ENCODE results near the gene PLSCR1. TPM values are rescaled to one million over a fixed set of nuclear protein-coding genes. Genes with fewer than 3 reads are reported as not detected.

Gene PLSCR1
- total RNA-seq, 4 donors from 2014 or later, result 16.6 to 42.0 (median 23.9) TPM

DNA sequence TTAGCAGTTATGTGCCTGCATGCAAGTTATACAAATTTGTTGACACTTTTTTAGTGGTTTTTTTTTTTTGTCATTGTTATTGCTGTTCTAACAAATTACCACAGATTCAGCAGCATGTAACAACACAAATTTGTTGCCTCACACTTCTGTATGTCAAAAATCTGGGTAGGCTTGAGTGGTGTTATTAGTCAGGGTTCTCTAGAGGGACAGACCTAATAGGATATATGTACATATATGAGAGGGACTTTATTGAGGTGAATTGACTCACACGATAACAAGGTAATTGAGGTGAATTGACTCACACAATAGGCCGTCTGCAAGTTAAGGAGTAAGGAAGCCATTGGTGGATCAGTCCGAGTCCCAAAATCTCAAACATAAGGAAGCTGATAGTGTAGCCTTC lies 15.0 kb upstream of the PLSCR1 start:
- Histone ChIP-seq H3K9me3 (no peaks in the 10 kb centered on the region), H3K36me3 (no peaks in the 10 kb centered on the region), H3K4me3 (no peak overlapping the region), H3K4me1 (no peaks in the 10 kb centered on the region), H3K27me3 (no peaks in the 10 kb centered on the region), H3K27ac (no peak overlapping the region)
- no peak for DNase-seq (ENCODE audit: low spot score in 2 of 2)
- WGBS, result 97% methylated on average over 3 of the region's 3 CpGs
- TF ChIP-seq, protein P1, sequence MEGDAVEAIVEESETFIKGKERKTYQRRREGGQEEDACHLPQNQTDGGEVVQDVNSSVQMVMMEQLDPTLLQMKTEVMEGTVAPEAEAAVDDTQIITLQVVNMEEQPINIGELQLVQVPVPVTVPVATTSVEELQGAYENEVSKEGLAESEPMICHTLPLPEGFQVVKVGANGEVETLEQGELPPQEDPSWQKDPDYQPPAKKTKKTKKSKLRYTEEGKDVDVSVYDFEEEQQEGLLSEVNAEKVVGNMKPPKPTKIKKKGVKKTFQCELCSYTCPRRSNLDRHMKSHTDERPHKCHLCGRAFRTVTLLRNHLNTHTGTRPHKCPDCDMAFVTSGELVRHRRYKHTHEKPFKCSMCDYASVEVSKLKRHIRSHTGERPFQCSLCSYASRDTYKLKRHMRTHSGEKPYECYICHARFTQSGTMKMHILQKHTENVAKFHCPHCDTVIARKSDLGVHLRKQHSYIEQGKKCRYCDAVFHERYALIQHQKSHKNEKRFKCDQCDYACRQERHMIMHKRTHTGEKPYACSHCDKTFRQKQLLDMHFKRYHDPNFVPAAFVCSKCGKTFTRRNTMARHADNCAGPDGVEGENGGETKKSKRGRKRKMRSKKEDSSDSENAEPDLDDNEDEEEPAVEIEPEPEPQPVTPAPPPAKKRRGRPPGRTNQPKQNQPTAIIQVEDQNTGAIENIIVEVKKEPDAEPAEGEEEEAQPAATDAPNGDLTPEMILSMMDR (IDR thresholded peaks at IDR 0.05), result no peak
- TF ChIP-seq EP300 (IDR thresholded peaks at IDR 0.05), result no peak
- no peak for TF ChIP-seq POLR2AphosphoS5 (IDR thresholded peaks at IDR 0.05)
- TF ChIP-seq POLR2A (IDR thresholded peaks at IDR 0.05), result no peak

DNA sequence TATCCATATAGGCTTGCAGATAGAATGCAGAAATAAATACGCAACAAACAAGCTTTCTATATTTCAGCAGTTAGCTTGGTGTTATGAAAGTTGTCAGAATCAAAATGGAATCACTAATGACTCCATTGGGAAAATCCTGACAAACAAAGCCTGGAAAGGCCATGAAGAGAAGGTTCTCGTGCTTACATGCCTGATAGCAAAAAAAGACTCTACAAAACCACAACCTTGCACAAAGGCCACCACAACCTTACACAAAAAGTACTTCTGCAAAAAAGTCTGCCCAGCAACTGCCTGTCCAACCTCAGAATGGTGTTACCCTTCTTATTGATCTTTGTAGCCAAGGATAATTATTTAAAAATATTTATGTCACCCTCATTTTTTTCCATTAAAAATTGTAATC lies 14.4 kb upstream of the PLSCR1 start:
- 44% methylated on average over 2 of the region's 2 CpGs for WGBS
- Histone ChIP-seq H3K9me3 (no peaks in the 10 kb centered on the region), H3K4me1 (no peaks in the 10 kb centered on the region), H3K4me3 (no peak overlapping the region), H3K27ac (no peak overlapping the region), H3K27me3 (no peaks in the 10 kb centered on the region), H3K36me3 (no peaks in the 10 kb centered on the region)
- no peak for DNase-seq (ENCODE audit: low spot score in 2 of 2)
- no peak for TF ChIP-seq POLR2AphosphoS5 (IDR thresholded peaks at IDR 0.05)
- TF ChIP-seq POLR2A (IDR thresholded peaks at IDR 0.05), result no peak
- no peak for TF ChIP-seq EP300 (IDR thresholded peaks at IDR 0.05)
- TF ChIP-seq, protein P1 (IDR thresholded peaks at IDR 0.05), result no peak

DNA sequence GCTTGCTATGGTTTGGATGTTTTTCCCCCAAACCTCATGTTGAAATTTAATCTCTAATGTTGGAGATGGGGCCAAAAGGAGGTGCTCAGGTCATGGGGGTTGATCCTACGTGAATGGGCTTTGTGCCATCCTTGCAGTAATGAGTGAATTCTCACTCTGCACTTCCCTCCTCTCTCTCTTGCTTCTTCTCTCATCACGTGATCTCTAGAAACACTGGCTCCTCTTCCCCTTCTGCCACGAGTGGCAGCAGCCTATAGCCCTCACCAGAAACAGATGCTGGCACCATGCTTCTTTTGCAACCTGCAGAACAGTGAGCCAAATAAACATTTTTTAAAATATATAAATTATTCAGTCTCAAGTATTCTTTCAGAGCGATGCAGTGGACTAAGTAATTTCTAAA lies 13.3 kb upstream of the PLSCR1 start:
- TF ChIP-seq, protein P1 (IDR thresholded peaks at IDR 0.05), result no peak
- TF ChIP-seq EP300 (IDR thresholded peaks at IDR 0.05), result no peak
- TF ChIP-seq POLR2AphosphoS5 (IDR thresholded peaks at IDR 0.05), result no peak
- TF ChIP-seq POLR2A (IDR thresholded peaks at IDR 0.05), result no peak
- 52% methylated on average over 4 of the region's 4 CpGs for WGBS

DNA sequence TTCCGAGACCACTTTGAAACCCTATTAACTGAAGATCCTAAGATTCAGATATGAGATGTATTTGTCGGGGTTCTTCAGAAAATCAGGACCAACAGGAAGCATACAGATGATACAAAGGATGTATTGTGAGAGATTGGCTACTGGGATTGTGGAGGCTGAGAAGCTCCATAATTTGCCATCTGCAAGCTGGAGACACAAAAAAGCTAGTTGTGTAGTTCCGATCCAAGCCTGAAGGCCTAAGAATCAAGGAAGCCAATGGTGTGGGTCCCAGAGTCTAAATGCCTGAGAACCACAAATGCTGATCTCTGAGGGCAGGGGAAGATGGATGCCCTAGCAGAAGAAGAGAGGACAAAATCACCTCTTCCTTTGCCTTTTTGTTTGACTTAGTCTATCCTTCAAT lies 10.9 kb upstream of the PLSCR1 start:
- Histone ChIP-seq H3K9me3 (no peaks in the 10 kb centered on the region), H3K4me3 (no peak overlapping the region), H3K27ac (no peak overlapping the region), H3K36me3 (no peaks in the 10 kb centered on the region), H3K27me3 (no peaks in the 10 kb centered on the region), H3K4me1 (no peaks in the 10 kb centered on the region)
- DNase-seq (ENCODE audit: low spot score in 2 of 2), result no peak
- no peak for TF ChIP-seq POLR2A (IDR thresholded peaks at IDR 0.05)
- TF ChIP-seq POLR2AphosphoS5 (IDR thresholded peaks at IDR 0.05), result no peak
- TF ChIP-seq EP300 (IDR thresholded peaks at IDR 0.05), result no peak
- TF ChIP-seq, protein P1 (IDR thresholded peaks at IDR 0.05), result no peak
- WGBS, result 87% methylated on average over 3 of the region's 3 CpGs

More for the DNA sequence above, 13.3 kb upstream of the PLSCR1 start:
- DNase-seq (ENCODE audit: low spot score in 2 of 2), result no peak
- H3K27ac ChIP-seq, result no peak overlapping the region
- no peaks in the 10 kb centered on the region for H3K27me3 ChIP-seq
- H3K4me3 ChIP-seq, result no peak overlapping the region
- no peaks in the 10 kb centered on the region for H3K36me3 ChIP-seq
- H3K4me1 ChIP-seq, result no peaks in the 10 kb centered on the region
- H3K9me3 ChIP-seq, result no peaks in the 10 kb centered on the region

DNA sequence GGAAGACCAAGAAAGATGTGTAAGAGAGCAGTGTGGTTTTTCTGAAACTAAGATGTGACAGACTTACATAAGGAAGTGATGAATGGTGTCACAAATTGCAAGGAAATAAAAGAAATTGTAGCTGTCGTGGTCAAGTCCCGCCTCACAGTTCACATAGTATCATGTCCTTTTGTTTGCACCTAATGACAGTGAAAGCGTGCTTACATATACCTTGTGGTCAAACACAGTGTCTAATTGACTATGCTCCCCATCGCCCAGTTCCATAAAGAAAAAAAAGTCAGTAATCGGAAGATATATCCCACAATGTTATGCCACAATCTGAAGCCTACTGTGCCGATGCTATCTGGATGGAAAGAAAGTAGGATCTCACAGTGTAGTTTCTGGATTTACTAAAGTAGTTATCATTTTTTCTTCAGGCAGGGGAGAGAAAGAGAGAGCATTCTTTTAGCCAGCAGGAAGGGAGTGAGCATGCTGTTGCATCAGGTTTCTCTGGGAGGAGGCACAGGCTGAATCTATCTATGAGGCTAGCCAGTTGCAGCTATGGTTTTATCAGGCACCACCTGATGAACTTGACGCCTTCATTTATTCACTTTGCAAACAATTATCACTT lies 9.8 kb upstream of the PLSCR1 start:
- Histone ChIP-seq H3K36me3 (no peaks in the 10 kb centered on the region), H3K4me1 (no peaks in the 10 kb centered on the region), H3K9me3 (no peaks in the 10 kb centered on the region), H3K27ac (no peak overlapping the region), H3K27me3 (no peaks in the 10 kb centered on the region), H3K4me3 (no peak overlapping the region)
- TF ChIP-seq POLR2A (IDR thresholded peaks at IDR 0.05) (no peak), POLR2AphosphoS5 (IDR thresholded peaks at IDR 0.05) (no peak), EP300 (IDR thresholded peaks at IDR 0.05) (no peak)
- TF ChIP-seq, protein P1 (IDR thresholded peaks at IDR 0.05), result no peak
- no peak for DNase-seq (ENCODE audit: low spot score in 2 of 2)
- 86% methylated on average over 7 of the region's 7 CpGs for WGBS
